ENCODE data around the gene TSGA10.
A peak's percentile ranks its signal among the peaks of the same experiment; 100 is the strongest.

The TSGA10 gene

GRCh38 chr2:99104006-99104405 lies 50.7 kb downstream of the TSGA10 start:
- H3K4me3 ChIP-seq (replicated peaks in 1 of 2; ENCODE audit: low read depth in 2 of 2, low read length in 2 of 2): no peak overlapping the region
- DNase-seq (ENCODE audit: low read depth in 2 of 2): no peak
- no peak for TF ChIP-seq CTCF (IDR thresholded peaks at IDR 0.05; ENCODE audit: low read depth, low read length)

- peak; percentile 31 to 46 for DNase-seq (ENCODE audit: low read depth in 2 of 2)
- no peak overlapping the region for H3K4me3 ChIP-seq (replicated peaks in 1 of 2; ENCODE audit: low read depth in 2 of 2, low read length in 2 of 2)
- no peak for TF ChIP-seq CTCF (IDR thresholded peaks at IDR 0.05; ENCODE audit: low read depth, low read length)
Observed at GRCh38 chr2:99101697-99102096, 53.0 kb downstream of the TSGA10 start.

- no peak for TF ChIP-seq CTCF (IDR thresholded peaks at IDR 0.05; ENCODE audit: low read depth, low read length)
- no peak for DNase-seq (ENCODE audit: low read depth in 2 of 2)
- H3K4me3 ChIP-seq (replicated peaks in 1 of 2; ENCODE audit: low read depth in 2 of 2, low read length in 2 of 2): no peak overlapping the region
Observed at GRCh38 chr2:99096728-99097127, 58.0 kb downstream of the TSGA10 start.

- no peak for DNase-seq (ENCODE audit: low read depth in 2 of 2)
- no peak for TF ChIP-seq CTCF (IDR thresholded peaks at IDR 0.05; ENCODE audit: low read depth, low read length)
- no peak overlapping the region for H3K4me3 ChIP-seq (replicated peaks in 1 of 2; ENCODE audit: low read depth in 2 of 2, low read length in 2 of 2)
Observed at GRCh38 chr2:99088017-99088416, 66.7 kb downstream of the TSGA10 start.

- no peak overlapping the region for H3K4me3 ChIP-seq (replicated peaks in 1 of 2; ENCODE audit: low read depth in 2 of 2, low read length in 2 of 2)
- no peak for DNase-seq (ENCODE audit: low read depth in 2 of 2)
- no peak for TF ChIP-seq CTCF (IDR thresholded peaks at IDR 0.05; ENCODE audit: low read depth, low read length)
Observed at GRCh38 chr2:99086385-99086784, 68.4 kb downstream of the TSGA10 start.

DNA sequence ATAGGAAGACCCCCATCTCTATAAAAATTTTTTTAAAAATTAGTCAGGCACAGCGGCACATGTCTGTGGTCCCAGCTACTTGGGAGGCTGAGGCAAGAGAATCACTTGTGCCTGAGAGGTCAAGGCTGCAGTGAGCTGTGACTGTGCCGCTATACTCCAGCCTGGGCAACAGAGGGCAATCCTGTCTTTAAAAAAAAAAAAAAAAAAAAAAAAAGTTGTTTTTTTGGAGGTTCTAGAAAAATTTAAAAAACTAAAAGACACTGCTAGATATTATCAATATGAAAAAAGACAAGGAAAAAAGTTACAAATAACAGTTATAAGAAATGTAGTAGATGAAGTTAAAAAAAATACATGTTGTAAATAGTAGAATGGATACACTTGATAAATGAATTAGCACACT lies 69.3 kb downstream of the TSGA10 start:
- TF ChIP-seq CTCF (IDR thresholded peaks at IDR 0.05; ENCODE audit: low read depth, low read length): peak; percentile 33
- H3K4me3 ChIP-seq (replicated peaks in 1 of 2; ENCODE audit: low read depth in 2 of 2, low read length in 2 of 2): no peak overlapping the region
- peak; percentile 29 to 30 for DNase-seq (ENCODE audit: low read depth in 2 of 2)

- H3K4me3 ChIP-seq (replicated peaks in 1 of 2; ENCODE audit: low read depth in 2 of 2, low read length in 2 of 2): no peak overlapping the region
- DNase-seq (ENCODE audit: low read depth in 2 of 2): no peak
- no peak for TF ChIP-seq CTCF (IDR thresholded peaks at IDR 0.05; ENCODE audit: low read depth, low read length)
Observed at GRCh38 chr2:99084256-99084655, 70.5 kb downstream of the TSGA10 start.

All from cardiac fibroblast (primary cell).